K562 (cell line): ENCODE measurements around the gene TMED5. TPM values are rescaled to one million over a fixed set of nuclear protein-coding genes. Genes with fewer than 3 reads are reported as not detected.

Source experiments
- ATAC-seq: fragments of 200-7000 bp; cut with Tn5 transposase; 3 replicates; pipeline ENCODE4 v1.9.1; 2020; ENCODE audit warnings: moderate library complexity
- BruUV-seq: library from RNA; stranded (reverse); fragments of 400-500 nt; replicated peaks from 2 replicates; lab custom pipeline; 2021; lab: Mats Ljungman, UMichigan
- CTCF ChIA-PET: fragments of 300-600 bp; formaldehyde crosslinking; extraction: SDS; loops from one replicate; lab custom pipeline; 2021; ENCODE audit warnings: low intra/inter-chr PET ratio; lab: Yijun Ruan, JAX
- POLR2A ChIA-PET: fragments of 300-600, 350-650 bp; sonication (Branson Sonifier 250); formaldehyde crosslinking; extraction: SDS; loops from one replicate; lab custom pipeline; 2021; ENCODE audit warnings: antibody characterized with exemption, inconsistent platforms; lab: Yijun Ruan, JAX
- DNase-seq, 4 experiments: peaks; one replicate each; pipeline versions ENCODE4 v3.0.0 to v3.0.0-alpha.2; 2011 to 2018; ENCODE audit warnings: low spot score in 3 of 4, mixed read lengths in 3 of 4; ENCODE audit errors: extremely low read depth in 1 of 4
- FAIRE-seq: peaks from 2 replicates; lab custom pipeline; 2011; peaks lifted over from hg19 to GRCh38; lab: Jason Lieb, UNC
- H2AFZ ChIP-seq: 2 replicates; pipeline ENCODE4 v1.6.0; 2011; ENCODE audit warnings: low read depth, low read length, control low read depth, inconsistent platforms
- H3K27ac ChIP-seq: fragments of 200-600 bp; 3 replicates; pipeline ENCODE4 v1.8.0; 2011; ENCODE audit warnings: low read depth, mild to moderate bottlenecking, control low read depth, inconsistent platforms, low read length, moderate library complexity, mixed read lengths; ENCODE audit errors: extremely low read depth
- H3K27me3 ChIP-seq, 2 experiments: fragments of 300-600 bp in 1 of 2; 2 replicates in 1 of 2; 3 replicates in 1 of 2; pipeline versions ENCODE4 v1.6.0 to v1.8.0; 2011; ENCODE audit warnings: inconsistent platforms in 2 of 2, low read length in 2 of 2, mild to moderate bottlenecking in 1 of 2, mixed read lengths in 1 of 2, moderate library complexity in 1 of 2; ENCODE audit not compliant: control insufficient read depth in 2 of 2, insufficient read depth in 2 of 2
- H3K36me3 ChIP-seq: fragments of 300-600 bp; 3 replicates; pipeline ENCODE4 v1.8.0; 2011; ENCODE audit warnings: mild to moderate bottlenecking, low read length, inconsistent platforms; ENCODE audit not compliant: control insufficient read depth, insufficient read depth
- H3K4me1 ChIP-seq, 2 experiments: fragments of 200-600 bp in 1 of 2; replicated peaks in 1 of 2; 2 replicates in 1 of 2; 3 replicates in 1 of 2; pipeline versions ENCODE4 v1.5.1 to v1.8.0; 2011; ENCODE audit warnings: inconsistent platforms in 2 of 2, low read length in 2 of 2, mild to moderate bottlenecking in 1 of 2, mixed read lengths in 1 of 2, moderate library complexity in 1 of 2; ENCODE audit not compliant: control insufficient read depth in 2 of 2, insufficient read depth in 2 of 2
- H3K4me2 ChIP-seq: 2 replicates; pipeline ENCODE4 v1.6.1; 2011; ENCODE audit warnings: low read length, control low read depth, inconsistent platforms, mixed read lengths; ENCODE audit not compliant: insufficient read depth
- H3K4me3 ChIP-seq: fragments of 200-600 bp; sonication (generic), shearing (Covaris generic); 2 replicates; pipeline ENCODE4 v1.5.1; 2016; ENCODE audit warnings: control low read depth, inconsistent platforms
- H3K79me2 ChIP-seq: fragments of 200-600 bp; 3 replicates; pipeline ENCODE4 v1.8.0; 2011; ENCODE audit warnings: low read length, inconsistent platforms; ENCODE audit not compliant: control insufficient read depth, insufficient read depth
- H3K9ac ChIP-seq, 2 experiments: 2 replicates each; pipeline versions ENCODE4 v1.6.0 to v1.6.1; 2011; ENCODE audit warnings: low read depth in 2 of 2, low read length in 2 of 2, control low read depth in 1 of 2, inconsistent platforms in 1 of 2, mild to moderate bottlenecking in 1 of 2, mixed read lengths in 1 of 2; ENCODE audit not compliant: insufficient read depth in 1 of 2
- H3K9me1 ChIP-seq: one replicate; pipeline ENCODE4 v1.6.0; 2011; ENCODE audit warnings: inconsistent platforms, mild to moderate bottlenecking, low read length, moderate library complexity; ENCODE audit not compliant: control insufficient read depth, insufficient read depth
- H3K9me3 ChIP-seq: replicated peaks from 2 replicates; pipeline ENCODE4 v1.5.1; 2011; ENCODE audit warnings: low read depth, low read length, inconsistent platforms; ENCODE audit not compliant: control insufficient read depth, insufficient read depth
- H4K20me1 ChIP-seq: replicated peaks from 2 replicates; pipeline ENCODE4 v1.6.1; 2011; ENCODE audit warnings: low read length, inconsistent platforms, mixed read lengths; ENCODE audit not compliant: control insufficient read depth, insufficient read depth
- HMG20B ChIP-seq: fragments of 250-450 bp; sonication (Bioruptor Pico); IDR thresholded peaks from 2 replicates; pipeline ENCODE4 v1.5.0; 2021; ENCODE audit warnings: mild to moderate bottlenecking
- TCF7L2 ChIP-seq: fragments of 150-350 bp; IDR thresholded peaks from 2 replicates; pipeline ENCODE4 v1.6.1; 2016; ENCODE audit warnings: low read depth, mild to moderate bottlenecking, low read length, moderate library complexity
- TEAD2 ChIP-seq: fragments of 450-650 bp; IDR thresholded peaks from 2 replicates; pipeline ENCODE4 v1.6.1; 2016; ENCODE audit warnings: missing genetic modification characterization, control low read depth, missing compliant biosample characterization
- ZNF140 ChIP-seq: fragments of 250-450 bp; sonication (Bioruptor Pico); IDR thresholded peaks from 2 replicates; pipeline ENCODE4 v1.8.0; 2021; ENCODE audit warnings: moderate library complexity, mild to moderate bottlenecking, inconsistent platforms
- ZNF280B ChIP-seq: fragments of 250-450 bp; sonication (Bioruptor Pico); IDR thresholded peaks from 2 replicates; pipeline ENCODE4 v1.5.1; 2021; ENCODE audit warnings: mild to moderate bottlenecking
- ZNF766 ChIP-seq: fragments of 200-800 bp; sonication (Bioruptor generic); conservative IDR thresholded peaks from 2 replicates; pipeline ENCODE4 v1.6.1; 2016; ENCODE audit warnings: missing genetic modification characterization, missing compliant biosample characterization
- WGBS: fragments of 100-300 bp; shearing (Covaris generic); methylation state at CpG from one replicate; pipeline ENCODE4 v1.1.6; 2016; ENCODE audit warnings: low coverage, mixed read lengths; ENCODE audit not compliant: insufficient coverage; ENCODE audit errors: missing lambda C conversion rate; 5-methylcytosine and 5-hydroxymethylcytosine counted together
- in situ Hi-C: fragments of 300-500 bp; cut with MboI; formaldehyde crosslinking; loops from 4 replicates; pipeline ENCODE4 v1.15.0; 2018; ENCODE audit warnings: inconsistent platforms, mixed read lengths
- intact Hi-C: fragments of 100-400 bp; cut with micrococcal nuclease; formaldehyde crosslinking; loops from 2 replicates; pipeline ENCODE4 v1.14.2; 2022
- polyA plus RNA-seq, 8 experiments: library from polyadenylated mRNA; depleted of rRNA in 4 of 8; stranded (reverse) in 5 of 8; unstranded in 3 of 8; fragments of >200 nt; fragmentation: Nextera tagmentation in 2 of 8; fragmentation: Illumina TruSeq in 1 of 8; extraction: Ambion mirVana in 2 of 8; extraction: Trizol in 1 of 8; gene quantifications; 2 replicates each; pipeline versions ENCODE4 v1.2.1 to v1.2.3, GENCODE V29; 2011 to 2014; ENCODE audit warnings: inconsistent platforms in 1 of 8, missing spikeins in 1 of 8
- total RNA-seq, 7 experiments: library from RNA; depleted of rRNA in 6 of 7; stranded (reverse); fragments of >200 nt in 6 of 7; fragmentation: Illumina TruSeq in 2 of 7; extraction: Trizol in 2 of 7; gene quantifications; 2 replicates each; pipeline versions ENCODE4 v1.2.1 to v1.2.3, GENCODE V29; 2011 to 2021; ENCODE audit warnings: low replicate concordance in 1 of 7

The TMED5 gene
- total and polyA plus RNA-seq, 9 of the 15 experiments (the other 6 are each of a cell fraction or from before 2014, with no cell fraction given) = 28.7 to 83.7 (median 67.2) TPM

- TF ChIP-seq ZNF766 (CRISPR knock-in tag) = no peak
These were observed at the start of gene TMED5 (continued) for GRCh38 chr1:93179886-93180722.

- H3K9me3 ChIP-seq = no peaks in the 10 kb centered on the region
- H3K9ac ChIP-seq = no peak overlapping the region
- DNase-seq = no peak
- in situ Hi-C loops = no loop called here
- TF ChIP-seq HMG20B = no peak
- no peak for TF ChIP-seq TEAD2 (tag)
- no peak for TF ChIP-seq ZNF280B (CRISPR knock-in tag)
- no peak for TF ChIP-seq ZNF140
- no peak for TF ChIP-seq TCF7L2
- TF ChIP-seq, all 486 proteins: peak for 0
- no peaks in the 10 kb centered on the region for H3K9me1 ChIP-seq
- BruUV-seq = no TSS peak
- H2AFZ ChIP-seq = no peak overlapping the region
- no peak for ATAC-seq
- intact Hi-C loops = no loop called here
- H3K4me2 ChIP-seq = no peak overlapping the region
- no peak overlapping the region for H3K27ac ChIP-seq
- H3K36me3 ChIP-seq = peaks cover 67% of the 10 kb centered on the region
- H3K4me3 ChIP-seq = no peak overlapping the region
- no peak for FAIRE-seq
- no peaks in the 10 kb centered on the region for H4K20me1 ChIP-seq
- ChIA-PET POLR2A (interaction anchor here (0.6 kb wide), 1 partner anchor 20 kb away, joined by 3 read pairs; no protein-coding TSS in a partner anchor), CTCF (no interaction called here)
- no peaks in the 10 kb centered on the region for H3K27me3 ChIP-seq
- 95% methylated on average over 2 of the region's 2 CpGs for WGBS
- H3K79me2 ChIP-seq = no peaks in the 10 kb centered on the region
- H3K4me1 ChIP-seq = no peaks in the 10 kb centered on the region
These were observed 42.9 kb upstream of the TMED5 start for GRCh38 chr1:93223023-93223675.
